Loucy (cell line): ENCODE results near the gene FAM83C.

ENCODE experiments used
- H2AFZ ChIP-seq: fragments of 200-600 bp; sonication (generic); 2 replicates; pipeline ENCODE4 v1.6.0; 2016; ENCODE audit warnings: antibody characterized with exemption, mild to moderate bottlenecking, low read length, moderate library complexity
- H3F3A ChIP-seq: fragments of 200-600 bp; 2 replicates; pipeline ENCODE4 v1.6.0; 2016; ENCODE audit warnings: antibody characterized with exemption, low read depth, mild to moderate bottlenecking
- H3K27me3 ChIP-seq: fragments of 200-600 bp; sonication (generic); 2 replicates; pipeline ENCODE4 v1.6.1; 2014; ENCODE audit warnings: low read length, mild to moderate bottlenecking; ENCODE audit not compliant: insufficient read depth, poor library complexity, severe bottlenecking
- H3K36me3 ChIP-seq: fragments of 200-600 bp; sonication (generic); 2 replicates; pipeline ENCODE4 v1.6.1; 2016; ENCODE audit warnings: low read length; ENCODE audit not compliant: insufficient read depth
- H3K4me1 ChIP-seq: fragments of 200-600 bp; sonication (generic); 2 replicates; pipeline ENCODE4 v1.5.1; 2014; ENCODE audit warnings: low read length, mild to moderate bottlenecking; ENCODE audit not compliant: insufficient read depth, poor library complexity, severe bottlenecking
- H3K4me2 ChIP-seq: fragments of 200-600 bp; sonication (generic); 2 replicates; pipeline ENCODE4 v1.6.0; 2014; ENCODE audit warnings: antibody characterized with exemption, low read length, low read depth, mild to moderate bottlenecking; ENCODE audit not compliant: poor library complexity, severe bottlenecking
- H3K4me3 ChIP-seq: fragments of 200-600 bp; sonication (generic); 2 replicates; pipeline ENCODE4 v1.5.1; 2014; ENCODE audit warnings: low read length, mild to moderate bottlenecking, mixed read lengths; ENCODE audit not compliant: poor library complexity, severe bottlenecking
- H3K79me2 ChIP-seq: fragments of 200-600 bp; sonication (generic); 2 replicates; pipeline ENCODE4 v1.6.1; 2014; ENCODE audit warnings: low read length; ENCODE audit not compliant: insufficient read depth
- H3K9ac ChIP-seq: fragments of 200-600 bp; sonication (generic); 2 replicates; pipeline ENCODE4 v1.6.0; 2014; ENCODE audit warnings: mild to moderate bottlenecking, low read depth, low read length, moderate library complexity; ENCODE audit not compliant: poor library complexity, severe bottlenecking
- H3K9me2 ChIP-seq: fragments of 200-600 bp; sonication (generic); replicated peaks from 2 replicates; pipeline ENCODE4 v1.6.1; 2016; ENCODE audit warnings: low read depth, low read length, mixed read lengths
- H3K9me3 ChIP-seq: fragments of 200-600 bp; sonication (generic); 2 replicates; pipeline ENCODE4 v1.6.1; 2014; ENCODE audit warnings: mild to moderate bottlenecking, antibody characterized with exemption, low read length, low read depth; ENCODE audit not compliant: insufficient read depth
- H4K20me1 ChIP-seq: fragments of 200-600 bp; sonication (generic); 2 replicates; pipeline ENCODE4 v1.6.0; 2014; ENCODE audit warnings: antibody characterized with exemption, low read length, mild to moderate bottlenecking; ENCODE audit not compliant: insufficient read depth, poor library complexity, severe bottlenecking
- EZH2phosphoT487 ChIP-seq: fragments of 200-600 bp; IDR thresholded peaks from 2 replicates; pipeline ENCODE4 v1.6.1; 2018; ENCODE audit warnings: antibody characterized with exemption, mild to moderate bottlenecking, moderate library complexity, borderline replicate concordance
- TF ChIP-seq, protein P1 (sequence below): fragments of 200-600 bp; sonication (generic); conservative IDR thresholded peaks from 2 replicates; pipeline ENCODE4 v1.5.1; 2014; ENCODE audit warnings: mild to moderate bottlenecking, antibody characterized with exemption, low read length

FAM83C gene

DNA sequence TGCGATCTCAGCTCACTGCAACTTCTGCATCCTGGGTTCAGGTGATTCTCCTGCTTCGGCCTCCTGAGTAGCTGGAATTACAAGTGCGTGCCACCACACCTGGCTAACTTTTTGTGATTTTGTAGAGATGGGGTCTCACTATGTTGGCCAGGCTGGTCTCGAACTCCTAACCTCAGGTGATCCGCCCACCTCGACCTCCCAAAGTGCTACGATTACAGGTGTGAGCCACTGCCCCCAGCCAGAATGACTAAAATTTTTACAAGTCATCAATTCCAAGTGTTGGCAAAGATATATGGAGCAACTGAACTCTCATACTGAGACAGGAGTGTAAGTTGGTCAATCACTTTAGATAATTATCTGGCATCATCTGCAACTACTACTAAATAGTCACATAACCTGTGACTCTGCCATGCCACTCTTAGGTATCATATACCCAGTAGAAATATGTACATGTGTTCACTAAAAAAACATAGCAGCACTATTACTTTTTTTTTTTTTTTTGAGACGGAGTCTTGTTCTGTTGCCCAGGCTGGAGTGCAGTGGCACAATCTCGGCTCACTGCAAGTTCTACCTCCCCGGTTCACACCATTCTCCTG is 10.6 kb downstream of the FAM83C start:
- TF ChIP-seq EZH2phosphoT487 = no peak
- TF ChIP-seq, protein P1, sequence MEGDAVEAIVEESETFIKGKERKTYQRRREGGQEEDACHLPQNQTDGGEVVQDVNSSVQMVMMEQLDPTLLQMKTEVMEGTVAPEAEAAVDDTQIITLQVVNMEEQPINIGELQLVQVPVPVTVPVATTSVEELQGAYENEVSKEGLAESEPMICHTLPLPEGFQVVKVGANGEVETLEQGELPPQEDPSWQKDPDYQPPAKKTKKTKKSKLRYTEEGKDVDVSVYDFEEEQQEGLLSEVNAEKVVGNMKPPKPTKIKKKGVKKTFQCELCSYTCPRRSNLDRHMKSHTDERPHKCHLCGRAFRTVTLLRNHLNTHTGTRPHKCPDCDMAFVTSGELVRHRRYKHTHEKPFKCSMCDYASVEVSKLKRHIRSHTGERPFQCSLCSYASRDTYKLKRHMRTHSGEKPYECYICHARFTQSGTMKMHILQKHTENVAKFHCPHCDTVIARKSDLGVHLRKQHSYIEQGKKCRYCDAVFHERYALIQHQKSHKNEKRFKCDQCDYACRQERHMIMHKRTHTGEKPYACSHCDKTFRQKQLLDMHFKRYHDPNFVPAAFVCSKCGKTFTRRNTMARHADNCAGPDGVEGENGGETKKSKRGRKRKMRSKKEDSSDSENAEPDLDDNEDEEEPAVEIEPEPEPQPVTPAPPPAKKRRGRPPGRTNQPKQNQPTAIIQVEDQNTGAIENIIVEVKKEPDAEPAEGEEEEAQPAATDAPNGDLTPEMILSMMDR = no peak
- Histone ChIP-seq H3F3A (peaks cover 4% of the 10 kb centered on the region; the same call in 1 of the 2 replicates), H3K79me2 (peaks cover 51% of the 10 kb centered on the region)

DNA sequence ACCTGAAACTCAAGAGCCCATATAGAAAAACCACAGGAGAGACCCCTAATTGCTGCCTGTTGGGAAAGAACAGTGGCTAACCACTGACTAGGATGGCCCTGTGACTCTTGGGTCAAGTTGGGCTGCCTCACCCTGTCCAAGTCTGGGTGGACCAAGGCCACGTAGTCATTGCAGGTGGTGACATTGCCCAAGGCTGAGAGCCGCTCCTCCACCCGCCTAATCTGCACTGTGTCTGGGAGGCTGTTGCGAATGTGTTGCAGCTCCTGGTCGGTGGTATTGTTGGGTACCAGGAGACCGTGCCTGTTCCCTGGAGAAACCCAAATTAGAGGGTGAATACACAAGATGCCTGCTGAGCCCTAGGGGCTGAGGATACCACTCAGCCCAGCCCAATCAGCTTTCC is 11.7 kb downstream of the FAM83C start:
- H3K36me3 ChIP-seq = peaks cover 39% of the 10 kb centered on the region; the same call in 1 of the 2 replicates
- no peak for TF ChIP-seq EZH2phosphoT487
- H2AFZ ChIP-seq = no peak overlapping the region
- no peak overlapping the region for H3K4me2 ChIP-seq
- H3F3A ChIP-seq = peaks cover 4% of the 10 kb centered on the region; the same call in 1 of the 2 replicates
- no peaks in the 10 kb centered on the region for H3K9me2 ChIP-seq
- peaks cover 56% of the 10 kb centered on the region for H3K79me2 ChIP-seq
- H3K9ac ChIP-seq = no peak overlapping the region
- H3K27me3 ChIP-seq = no peaks in the 10 kb centered on the region
- H3K4me3 ChIP-seq = no peak overlapping the region
- H3K4me1 ChIP-seq = peaks cover 17% of the 10 kb centered on the region
- peaks cover 31% of the 10 kb centered on the region for H4K20me1 ChIP-seq
- H3K9me3 ChIP-seq = no peaks in the 10 kb centered on the region

More for the DNA sequence above, 10.6 kb downstream of the FAM83C start:
- no peaks in the 10 kb centered on the region for H3K9me2 ChIP-seq
- H3K4me1 ChIP-seq = peaks cover 14% of the 10 kb centered on the region
- H3K36me3 ChIP-seq = peaks cover 39% of the 10 kb centered on the region; the same call in 1 of the 2 replicates
- peaks cover 31% of the 10 kb centered on the region for H4K20me1 ChIP-seq
- H3K4me2 ChIP-seq = no peak overlapping the region
- no peaks in the 10 kb centered on the region for H3K9me3 ChIP-seq
- H3K9ac ChIP-seq = no peak overlapping the region
- no peak overlapping the region for H2AFZ ChIP-seq
- no peak overlapping the region for H3K4me3 ChIP-seq
- H3K27me3 ChIP-seq = no peaks in the 10 kb centered on the region

DNA sequence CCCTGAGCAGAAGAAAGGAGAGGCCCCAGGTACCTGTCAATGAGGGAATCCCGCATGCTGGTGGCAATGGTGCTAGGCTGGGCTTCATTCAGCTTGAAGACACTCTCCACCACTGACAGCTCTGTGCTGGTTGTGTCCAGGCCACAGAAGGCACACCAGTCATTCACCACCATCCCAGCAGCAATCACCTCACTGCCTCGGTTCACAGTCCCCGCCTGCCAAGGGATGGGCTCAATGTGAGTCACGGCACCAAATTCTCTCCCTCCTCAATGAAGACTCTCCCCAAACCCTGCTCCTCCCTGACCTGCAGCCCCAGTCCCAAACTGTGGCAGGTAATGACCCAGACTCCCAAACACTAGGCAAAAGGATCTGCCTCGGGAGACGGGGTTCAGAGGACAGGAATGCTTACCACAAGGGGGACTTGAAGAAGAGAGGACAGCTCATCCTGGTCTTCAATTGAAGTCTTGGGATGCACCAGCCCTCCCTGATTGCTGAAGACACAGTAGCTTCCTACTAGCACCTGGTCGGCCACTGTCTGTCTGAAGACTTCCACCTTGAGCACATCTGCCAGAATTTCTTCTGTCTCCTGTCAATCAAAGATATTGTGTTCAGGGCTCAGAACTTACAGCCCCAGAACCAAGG is 12.6 kb downstream of the FAM83C start:
- H3K9me3 ChIP-seq = no peaks in the 10 kb centered on the region
- H3K4me1 ChIP-seq = peaks cover 12% of the 10 kb centered on the region
- peaks cover 31% of the 10 kb centered on the region for H4K20me1 ChIP-seq
- TF ChIP-seq, protein P1 = no peak
- TF ChIP-seq EZH2phosphoT487 = no peak
- no peak overlapping the region for H3K4me2 ChIP-seq
- peaks cover 4% of the 10 kb centered on the region; the same call in 1 of the 2 replicates for H3F3A ChIP-seq
- H3K27me3 ChIP-seq = no peaks in the 10 kb centered on the region
- H3K79me2 ChIP-seq = peaks cover 56% of the 10 kb centered on the region
- H3K36me3 ChIP-seq = peaks cover 39% of the 10 kb centered on the region; the same call in 1 of the 2 replicates
- no peak overlapping the region for H3K9ac ChIP-seq
- no peak overlapping the region for H3K4me3 ChIP-seq
- no peaks in the 10 kb centered on the region for H3K9me2 ChIP-seq
- no peak overlapping the region for H2AFZ ChIP-seq
